Measurements from ENCODE around the gene TNFRSF8. TPM values are rescaled to one million over a fixed set of nuclear protein-coding genes. Genes with fewer than 3 reads are reported as not detected.

The TNFRSF8 gene
- polyA plus RNA-seq, 1 donor from 2014 or later: 0.40 TPM

- Mint-ChIP-seq H3K4me1 (peaks cover 56 to 77% (median 67%) of the 10 kb centered on the region in 3 donors), H3K27ac (peak overlapping the region; percentile 81 to 97 (median 92)), H3K36me3 (no peaks in the 10 kb centered on the region), H3K9me3 (peaks cover 0 to 2% (median 0%) of the 10 kb centered on the region in 3 donors), H3K4me3 (peak overlapping the region; percentile 35 to 89 (median 73)), H3K27me3 (peaks cover 2% of the 10 kb centered on the region)
Observed at GRCh38 chr1:12148958-12149790, 86.1 kb downstream of the TNFRSF8 start.

- no peaks in the 10 kb centered on the region for H3K36me3 Mint-ChIP-seq
- peaks cover 2% of the 10 kb centered on the region for H3K27me3 Mint-ChIP-seq
Observed at GRCh38 chr1:12149791-12150175, 86.7 kb downstream of the TNFRSF8 start.

GRCh38 chr1:12150456-12151200 lies 87.5 kb downstream of the TNFRSF8 start:
- Mint-ChIP-seq H3K27me3 (peaks cover 2% of the 10 kb centered on the region), H3K36me3 (no peaks in the 10 kb centered on the region), H3K4me3 (peak overlapping the region; percentile 63 to 91 (median 71)), H3K27ac (peak overlapping the region; percentile 78 to 97 (median 81)), H3K9me3 (peaks cover 0 to 2% (median 0%) of the 10 kb centered on the region in 3 donors), H3K4me1 (peaks cover 55 to 79% (median 68%) of the 10 kb centered on the region in 3 donors)

More at GRCh38 chr1:12149791-12150175, 86.7 kb downstream of the TNFRSF8 start:
- Mint-ChIP-seq H3K27ac (peak overlapping the region; percentile 81 to 97 (median 92)), H3K4me3 (peak overlapping the region; percentile 59 to 89 (median 78)), H3K9me3 (peaks cover 0 to 2% (median 0%) of the 10 kb centered on the region in 3 donors), H3K4me1 (peaks cover 55 to 76% (median 66%) of the 10 kb centered on the region in 3 donors)

- Mint-ChIP-seq H3K36me3 (no peaks in the 10 kb centered on the region), H3K27me3 (peaks cover 2% of the 10 kb centered on the region), H3K4me1 (peaks cover 51 to 80% (median 70%) of the 10 kb centered on the region in 3 donors)
Observed at GRCh38 chr1:12151465-12151864, 88.4 kb downstream of the TNFRSF8 start.

GRCh38 chr1:12152113-12152891 lies 89.2 kb downstream of the TNFRSF8 start:
- Mint-ChIP-seq H3K4me1 (peaks cover 48 to 76% (median 66%) of the 10 kb centered on the region in 3 donors), H3K4me3 (peak overlapping the region; percentile 47 to 94 (median 73)), H3K9me3 (peaks cover 0 to 2% (median 0%) of the 10 kb centered on the region in 3 donors), H3K27ac (peak overlapping the region; percentile 78 to 97 (median 81)), H3K27me3 (peaks cover 3% of the 10 kb centered on the region), H3K36me3 (peaks cover 1% of the 10 kb centered on the region)

More at GRCh38 chr1:12151465-12151864, 88.4 kb downstream of the TNFRSF8 start:
- Mint-ChIP-seq H3K4me3 (peak overlapping the region; percentile 63 to 91 (median 70)), H3K27ac (peak overlapping the region; percentile 78 to 97 (median 81)), H3K9me3 (peaks cover 0 to 2% (median 0%) of the 10 kb centered on the region in 3 donors)

GRCh38 chr1:12153181-12153785 lies 90.2 kb downstream of the TNFRSF8 start:
- Mint-ChIP-seq H3K4me1 (peaks cover 55 to 79% (median 69%) of the 10 kb centered on the region in 3 donors), H3K4me3 (peak overlapping the region; percentile 57 to 94 (median 68)), H3K36me3 (peaks cover 5% of the 10 kb centered on the region), H3K9me3 (peaks cover 0 to 2% (median 0%) of the 10 kb centered on the region in 3 donors), H3K27me3 (peaks cover 3% of the 10 kb centered on the region), H3K27ac (peak overlapping the region; percentile 78 to 97 (median 81))

GRCh38 chr1:12155328-12155727 lies 92.2 kb downstream of the TNFRSF8 start:
- H3K4me3 Mint-ChIP-seq: peak overlapping the region in 2 of 4 donors; percentile 39 to 41
- H3K27ac Mint-ChIP-seq: peak overlapping the region; percentile 6 to 78 (median 67)
- peaks cover 3% of the 10 kb centered on the region for H3K27me3 Mint-ChIP-seq
- H3K36me3 Mint-ChIP-seq: peaks cover 5% of the 10 kb centered on the region
- H3K9me3 Mint-ChIP-seq: no peaks in the 10 kb centered on the region
- H3K4me1 Mint-ChIP-seq: peaks cover 52 to 69% (median 61%) of the 10 kb centered on the region in 3 donors

GRCh38 chr1:12157366-12158231 lies 94.5 kb downstream of the TNFRSF8 start:
- H3K36me3 Mint-ChIP-seq: peaks cover 5% of the 10 kb centered on the region
- H3K9me3 Mint-ChIP-seq: no peaks in the 10 kb centered on the region
- H3K4me3 Mint-ChIP-seq: peak overlapping the region in 3 of 4 donors; percentile 30 to 89 (median 76)
- H3K4me1 Mint-ChIP-seq: peaks cover 52 to 67% (median 63%) of the 10 kb centered on the region in 3 donors
- H3K27me3 Mint-ChIP-seq: peaks cover 3% of the 10 kb centered on the region
- H3K27ac Mint-ChIP-seq: peak overlapping the region; percentile 66 to 84 (median 80)

- peak overlapping the region; percentile 27 to 89 (median 57) for H3K4me3 Mint-ChIP-seq
Observed at GRCh38 chr1:12158357-12159092, 95.4 kb downstream of the TNFRSF8 start.

GRCh38 chr1:12159816-12160215 lies 96.7 kb downstream of the TNFRSF8 start:
- peaks cover 1% of the 10 kb centered on the region for H3K27me3 Mint-ChIP-seq
- H3K36me3 Mint-ChIP-seq: peaks cover 5% of the 10 kb centered on the region
- peak overlapping the region in 1 of 4 donors; percentile 56 for H3K4me3 Mint-ChIP-seq
- peaks cover 49 to 64% (median 62%) of the 10 kb centered on the region in 3 donors for H3K4me1 Mint-ChIP-seq
- H3K9me3 Mint-ChIP-seq: no peaks in the 10 kb centered on the region
- peak overlapping the region in 2 of 3 donors; percentile 80 to 92 for H3K27ac Mint-ChIP-seq

More at GRCh38 chr1:12158357-12159092, 95.4 kb downstream of the TNFRSF8 start:
- H3K9me3 Mint-ChIP-seq: no peaks in the 10 kb centered on the region
- H3K4me1 Mint-ChIP-seq: peaks cover 52 to 65% (median 61%) of the 10 kb centered on the region in 3 donors
- peaks cover 1% of the 10 kb centered on the region for H3K27me3 Mint-ChIP-seq
- peak overlapping the region; percentile 66 to 84 (median 84) for H3K27ac Mint-ChIP-seq
- peaks cover 5% of the 10 kb centered on the region for H3K36me3 Mint-ChIP-seq

GRCh38 chr1:12161324-12161661 lies 98.2 kb downstream of the TNFRSF8 start:
- peaks cover 1% of the 10 kb centered on the region for H3K27me3 Mint-ChIP-seq
- H3K4me3 Mint-ChIP-seq: peak overlapping the region in 3 of 4 donors; percentile 30 to 80 (median 46)
- no peaks in the 10 kb centered on the region for H3K9me3 Mint-ChIP-seq
- H3K27ac Mint-ChIP-seq: peak overlapping the region; percentile 52 to 95 (median 89)
- peaks cover 5% of the 10 kb centered on the region for H3K36me3 Mint-ChIP-seq
- H3K4me1 Mint-ChIP-seq: peaks cover 44 to 57% (median 56%) of the 10 kb centered on the region in 3 donors

GRCh38 chr1:12161662-12162458 lies 98.8 kb downstream of the TNFRSF8 start:
- Mint-ChIP-seq H3K9me3 (no peaks in the 10 kb centered on the region), H3K27me3 (peaks cover 1% of the 10 kb centered on the region), H3K4me1 (peaks cover 44 to 55% (median 55%) of the 10 kb centered on the region in 3 donors), H3K36me3 (peaks cover 5% of the 10 kb centered on the region), H3K4me3 (peak overlapping the region; percentile 46 to 86 (median 67)), H3K27ac (peak overlapping the region; percentile 52 to 95 (median 89))
